MCF 10A (cell line): ENCODE data around the gene TMUB2. TPM values are rescaled to one million over a fixed set of nuclear protein-coding genes. Genes with fewer than 3 reads are reported as not detected.

Experiments used
- BruUV-seq: library from RNA; stranded (reverse); fragments of 400-500 nt; replicated peaks from 2 replicates; lab custom pipeline; 2021; lab: Mats Ljungman, UMichigan
- CTCF ChIA-PET: fragments of 300-600 bp; sonication (Branson Sonifier 250); formaldehyde crosslinking; extraction: SDS; loops from one replicate; lab custom pipeline; 2021; ENCODE audit warnings: antibody characterized with exemption, inconsistent platforms; lab: Yijun Ruan, JAX
- POLR2A ChIA-PET: fragments of 300-600, 350-650 bp; sonication (Branson Sonifier 250); formaldehyde crosslinking; extraction: SDS; loops from one replicate; lab custom pipeline; 2020; ENCODE audit warnings: antibody characterized with exemption, inconsistent platforms; lab: Yijun Ruan, JAX
- DNase-seq: peaks from one replicate; pipeline ENCODE4 v3.0.0-alpha.2; 2018; ENCODE audit not compliant: unreplicated experiment
- H3K27ac Mint-ChIP-seq: one replicate; pipeline ENCODE4 v1.8.0; 2022; ENCODE audit warnings: mild to moderate bottlenecking, low read depth, mixed read lengths; ENCODE audit not compliant: unreplicated experiment
- H3K27me3 Mint-ChIP-seq: one replicate; pipeline ENCODE4 v1.8.0; 2022; ENCODE audit warnings: mixed read lengths; ENCODE audit not compliant: insufficient read depth, unreplicated experiment
- H3K36me3 Mint-ChIP-seq: one replicate; pipeline ENCODE4 v1.8.0; 2022; ENCODE audit warnings: mild to moderate bottlenecking, moderate library complexity, mixed read lengths; ENCODE audit not compliant: insufficient read depth, unreplicated experiment
- H3K4me1 Mint-ChIP-seq: one replicate; pipeline ENCODE4 v1.8.0; 2022; ENCODE audit warnings: mixed read lengths; ENCODE audit not compliant: insufficient read depth, unreplicated experiment
- H3K4me3 Mint-ChIP-seq: one replicate; pipeline ENCODE4 v1.8.0; 2022; ENCODE audit warnings: mild to moderate bottlenecking, moderate library complexity, mixed read lengths; ENCODE audit not compliant: unreplicated experiment
- H3K9me3 Mint-ChIP-seq: one replicate; pipeline ENCODE4 v1.8.0; 2022; ENCODE audit warnings: mixed read lengths; ENCODE audit not compliant: unreplicated experiment
- CTCF ChIP-seq: fragments of 200-600 bp; IDR thresholded peaks from one replicate; pipeline ENCODE4 v1.8.0; 2022; ENCODE audit warnings: antibody characterized with exemption, mild to moderate bottlenecking; ENCODE audit not compliant: unreplicated experiment
- intact Hi-C: fragments of 100-400 bp; cut with micrococcal nuclease; formaldehyde crosslinking; loops from 2 replicates; pipeline ENCODE4 v1.14.1; 2022
- total RNA-seq: library from RNA; stranded (reverse); gene quantifications from 2 replicates; pipeline ENCODE4 v1.2.3, GENCODE V29; 2022

Gene TMUB2
- total RNA-seq, 1 experiment from 2014 or later, result 26.5 TPM

GRCh38 chr17:44219616-44220212 is 32.9 kb downstream of the TMUB2 start, which contains the start of gene UBTF:
Gene UBTF (minus strand): TSS chr17:44219675. CDS start chr17:44218229, 1,446 bp downstream.
- BruUV-seq, result no TSS peak
- Mint-ChIP-seq H3K27ac (peak within 1 kb of the TSS; percentile 86), H3K27me3 (no peaks in the 10 kb centered on the region), H3K4me3 (peak within 1 kb of the TSS; percentile 98), H3K4me1 (peaks cover 30% of the 10 kb centered on the region), H3K36me3 (peaks cover 37% of the 10 kb centered on the region), H3K9me3 (no peaks in the 10 kb centered on the region)
- intact Hi-C loops, result loop anchor here (2.0 kb wide), 1 partner anchor 105 kb away; the partner anchor contains the start of gene SLC25A39
- peak; percentile 40 for DNase-seq
- no peak for TF ChIP-seq CTCF
- POLR2A ChIA-PET, result interaction anchor here (0.6 to 7.4 kb wide), 16 partner anchors 16 to 830 kb away, joined by 3 to 65 read pairs (median 4); partner anchors contain the start of genes ATXN7L3, GRN, RUNDC3A and SLC25A39
- CTCF ChIA-PET, result interaction anchor here (0.6 to 1.7 kb wide), 6 partner anchors 10 to 213 kb away, joined by 3 to 4 read pairs (median 3); partner anchors contain the start of gene SLC25A39

GRCh38 chr17:44220213-44221083 is 33.7 kb downstream of the TMUB2 start:
- CTCF ChIA-PET, result interaction anchor here (0.6 to 1.7 kb wide), 5 partner anchors 36 to 212 kb away, joined by 3 to 5 read pairs (median 3); partner anchors contain the start of gene SLC25A39
- peaks cover 29% of the 10 kb centered on the region for H3K36me3 Mint-ChIP-seq
- no TSS peak for BruUV-seq
- H3K4me3 Mint-ChIP-seq, result peak overlapping the region; percentile 98
- intact Hi-C loops, result loop anchor here (2.0 kb wide), 1 partner anchor 104 kb away; the partner anchor contains the start of gene SLC25A39
- H3K4me1 Mint-ChIP-seq, result peaks cover 30% of the 10 kb centered on the region
- no peak for TF ChIP-seq CTCF
- H3K27ac Mint-ChIP-seq, result peak overlapping the region; percentile 86
- no peaks in the 10 kb centered on the region for H3K9me3 Mint-ChIP-seq
- H3K27me3 Mint-ChIP-seq, result no peaks in the 10 kb centered on the region
- peak; percentile 42 for DNase-seq
- POLR2A ChIA-PET, result interaction anchor here (0.6 to 7.4 kb wide), 27 partner anchors 11 to 829 kb away, joined by 3 to 65 read pairs (median 5); partner anchors contain the start of genes ATXN7L3, GPATCH8, GRN and LSM12

GRCh38 chr17:44221084-44221861 is 34.5 kb downstream of the TMUB2 start:
- Mint-ChIP-seq H3K9me3 (no peaks in the 10 kb centered on the region), H3K27ac (peak overlapping the region; percentile 76), H3K36me3 (peaks cover 22% of the 10 kb centered on the region), H3K4me3 (peak overlapping the region; percentile 98), H3K4me1 (peaks cover 30% of the 10 kb centered on the region), H3K27me3 (no peaks in the 10 kb centered on the region)
- CTCF ChIA-PET, result interaction anchor here (0.6 to 1.6 kb wide), 10 partner anchors 29 to 283 kb away, joined by 3 to 6 read pairs (median 4); no protein-coding TSS in a partner anchor
- peak; percentile 80 for DNase-seq
- no TSS peak for BruUV-seq
- intact Hi-C loops, result loop anchor here (2.0 kb wide), 1 partner anchor 104 kb away; the partner anchor contains the start of gene SLC25A39
- POLR2A ChIA-PET, result interaction anchor here (0.7 to 7.4 kb wide), 28 partner anchors 10 to 457 kb away, joined by 3 to 65 read pairs (median 5); partner anchors contain the start of genes ATXN7L3, GPATCH8, GRN and LSM12
- TF ChIP-seq CTCF, result no peak
